HL-60 (cell line): ENCODE data around the gene TEX52.

Source experiments
- DNase-seq, 2 experiments: peaks; one replicate each; pipeline ENCODE4 v3.0.0-alpha.2; 2010 to 2020; ENCODE audit warnings: low read depth in 1 of 2, low spot score in 1 of 2
- H3K27ac ChIP-seq: fragments of 250-450 bp; sonication (Bioruptor Pico); replicated peaks from 2 replicates; pipeline ENCODE4 v1.5.1; 2020; ENCODE audit warnings: mild to moderate bottlenecking, moderate library complexity
- H3K27me3 ChIP-seq: fragments of 250-450 bp; sonication (Bioruptor Pico); 2 replicates; pipeline ENCODE4 v1.5.1; 2021; ENCODE audit warnings: mild to moderate bottlenecking, moderate library complexity; ENCODE audit not compliant: insufficient read depth, poor library complexity, severe bottlenecking
- H3K4me3 ChIP-seq: replicated peaks from 2 replicates; pipeline ENCODE4 v1.5.1; 2011; ENCODE audit warnings: mild to moderate bottlenecking, control low read depth, low read length; ENCODE audit not compliant: insufficient read depth
- CTCF ChIP-seq: IDR thresholded peaks from one replicate; pipeline ENCODE4 v1.5.1; 2011; ENCODE audit warnings: low read length, control low read depth, inconsistent platforms; ENCODE audit not compliant: insufficient read depth
- GABPA ChIP-seq: IDR thresholded peaks from 2 replicates; pipeline ENCODE4 v1.6.1; 2012; ENCODE audit warnings: low read depth
- POLR2AphosphoS5 ChIP-seq: IDR thresholded peaks from 2 replicates; pipeline ENCODE4 v1.6.1; 2012; ENCODE audit warnings: low read depth
- REST ChIP-seq: IDR thresholded peaks from 2 replicates; pipeline ENCODE4 v1.6.1; 2012; ENCODE audit warnings: low read depth; ENCODE audit not compliant: insufficient replicate concordance
- SPI1 ChIP-seq: IDR thresholded peaks from 2 replicates; pipeline ENCODE4 v1.6.1; 2012; ENCODE audit warnings: low read depth, mild to moderate bottlenecking, borderline replicate concordance

Gene TEX52

GRCh38 chr12:2811801-2812200 lies 45.0 kb downstream of the TEX52 start:
- TF ChIP-seq GABPA = no peak
- TF ChIP-seq POLR2AphosphoS5 = no peak
- no peak for DNase-seq
- Histone ChIP-seq H3K27me3 (no peaks in the 10 kb centered on the region), H3K4me3 (peak overlapping the region; percentile 71), H3K27ac (peak overlapping the region; percentile 95)

- TF ChIP-seq POLR2AphosphoS5 = no peak
- no peak for TF ChIP-seq REST
- TF ChIP-seq GABPA = no peak
- no peak for TF ChIP-seq CTCF
- TF ChIP-seq SPI1 = no peak
- no peak overlapping the region for H3K27ac ChIP-seq
- H3K4me3 ChIP-seq = no peak overlapping the region
- DNase-seq = peak in 1 of 2 experiments; percentile 67
- no peaks in the 10 kb centered on the region for H3K27me3 ChIP-seq
Observed at GRCh38 chr12:2806700-2807099, 50.1 kb downstream of the TEX52 start.

GRCh38 chr12:2805143-2805520 lies 51.7 kb downstream of the TEX52 start:
- Histone ChIP-seq H3K4me3 (no peak overlapping the region), H3K27me3 (no peaks in the 10 kb centered on the region), H3K27ac (no peak overlapping the region)
- TF ChIP-seq CTCF = no peak
- no peak for TF ChIP-seq POLR2AphosphoS5
- no peak for TF ChIP-seq GABPA
- TF ChIP-seq SPI1 = no peak
- TF ChIP-seq REST = no peak
- no peak for DNase-seq

GRCh38 chr12:2804393-2805142 lies 52.3 kb downstream of the TEX52 start:
- DNase-seq = no peak
- no peak for TF ChIP-seq SPI1
- no peak for TF ChIP-seq REST
- no peak for TF ChIP-seq POLR2AphosphoS5
- no peak for TF ChIP-seq CTCF
- TF ChIP-seq GABPA = no peak
- no peaks in the 10 kb centered on the region for H3K27me3 ChIP-seq
- no peak overlapping the region for H3K4me3 ChIP-seq
- H3K27ac ChIP-seq = no peak overlapping the region
